Parathyroid adenoma (tissue), 2 donors: Measurements from ENCODE around the gene CCDC71L.

Source experiments
- H2AFZ ChIP-seq: fragments of 300-600 bp; sonication (generic); one replicate; pipeline ENCODE4 v1.7.0; 2017; ENCODE audit warnings: antibody characterized with exemption, mild to moderate bottlenecking
- H3K27ac ChIP-seq: fragments of 300-600 bp; sonication (generic); one replicate; pipeline ENCODE4 v1.7.0; 2017
- H3K27me3 ChIP-seq: fragments of 300-600 bp; sonication (generic); one replicate; pipeline ENCODE4 v1.7.0; 2017; ENCODE audit warnings: low read length; ENCODE audit not compliant: control insufficient read depth, insufficient read depth
- H3K36me3 ChIP-seq: fragments of 300-600 bp; sonication (generic); one replicate; pipeline ENCODE4 v1.7.0; 2017; ENCODE audit warnings: low read length; ENCODE audit not compliant: control insufficient read depth, insufficient read depth
- H3K4me1 ChIP-seq: fragments of 300-600 bp; sonication (generic); one replicate; pipeline ENCODE4 v1.7.0; 2017; ENCODE audit warnings: control low read depth
- H3K4me2 ChIP-seq: fragments of 300-600 bp; sonication (generic); one replicate; pipeline ENCODE4 v1.7.0; 2017; ENCODE audit warnings: low read length
- H3K4me3 ChIP-seq: fragments of 300-600 bp; sonication (generic); one replicate; pipeline ENCODE4 v1.7.0; 2017; ENCODE audit warnings: low read depth, low read length
- H3K79me2 ChIP-seq: fragments of 300-600 bp; sonication (generic); one replicate; pipeline ENCODE4 v1.7.0; 2017; ENCODE audit warnings: control low read depth
- H3K9ac ChIP-seq: fragments of 300-600 bp; sonication (generic); one replicate; pipeline ENCODE4 v1.7.0; 2017; ENCODE audit warnings: mild to moderate bottlenecking
- H3K9me3 ChIP-seq: fragments of 300-600 bp; sonication (generic); one replicate; pipeline ENCODE4 v1.7.0; 2017; ENCODE audit warnings: low read length; ENCODE audit not compliant: control insufficient read depth
- CTCF ChIP-seq: fragments of 300-600 bp; sonication (generic); IDR thresholded peaks from one replicate; pipeline ENCODE4 v1.7.0; 2017; ENCODE audit warnings: antibody characterized with exemption, mild to moderate bottlenecking
- donor health status: primary hyperparathyroidism.

The CCDC71L gene

GRCh38 chr7:106621393-106622132, 39.4 kb downstream of the CCDC71L start:
- Histone ChIP-seq H3K9me3 (peaks cover 2% of the 10 kb centered on the region), H3K79me2 (no peaks in the 10 kb centered on the region), H3K27me3 (no peaks in the 10 kb centered on the region), H3K4me1 (peaks cover 12% of the 10 kb centered on the region), H3K4me2 (no peak overlapping the region), H3K4me3 (no peak overlapping the region), H3K36me3 (no peaks in the 10 kb centered on the region), H3K27ac (no peak overlapping the region), H2AFZ (no peak overlapping the region), H3K9ac (no peak overlapping the region)
- TF ChIP-seq CTCF = no peak

GRCh38 chr7:106620676-106621075, 40.3 kb downstream of the CCDC71L start:
- Histone ChIP-seq H3K4me1 (peaks cover 6% of the 10 kb centered on the region), H3K4me3 (no peak overlapping the region), H2AFZ (no peak overlapping the region), H3K9me3 (peaks cover 2% of the 10 kb centered on the region), H3K36me3 (no peaks in the 10 kb centered on the region), H3K27ac (no peak overlapping the region), H3K4me2 (no peak overlapping the region), H3K9ac (no peak overlapping the region), H3K27me3 (no peaks in the 10 kb centered on the region), H3K79me2 (no peaks in the 10 kb centered on the region)
- no peak for TF ChIP-seq CTCF

- no peak overlapping the region for H3K9ac ChIP-seq
- no peaks in the 10 kb centered on the region for H3K36me3 ChIP-seq
- no peak overlapping the region for H3K27ac ChIP-seq
- no peaks in the 10 kb centered on the region for H3K79me2 ChIP-seq
- no peak overlapping the region for H3K4me3 ChIP-seq
- TF ChIP-seq CTCF = no peak
- no peaks in the 10 kb centered on the region for H3K27me3 ChIP-seq
- no peaks in the 10 kb centered on the region for H3K4me1 ChIP-seq
- peaks cover 2% of the 10 kb centered on the region for H3K9me3 ChIP-seq
- no peak overlapping the region for H3K4me2 ChIP-seq
- H2AFZ ChIP-seq = no peak overlapping the region
Measured at GRCh38 chr7:106620034-106620433, 40.9 kb downstream of the CCDC71L start.

GRCh38 chr7:106619213-106619612, 41.7 kb downstream of the CCDC71L start:
- TF ChIP-seq CTCF = no peak
- H3K36me3 ChIP-seq = no peaks in the 10 kb centered on the region
- H2AFZ ChIP-seq = no peak overlapping the region
- no peaks in the 10 kb centered on the region for H3K27me3 ChIP-seq
- no peak overlapping the region for H3K27ac ChIP-seq
- H3K4me2 ChIP-seq = no peak overlapping the region
- H3K79me2 ChIP-seq = no peaks in the 10 kb centered on the region
- H3K4me1 ChIP-seq = no peaks in the 10 kb centered on the region
- no peak overlapping the region for H3K9ac ChIP-seq
- peaks cover 2% of the 10 kb centered on the region for H3K9me3 ChIP-seq
- H3K4me3 ChIP-seq = no peak overlapping the region

- Histone ChIP-seq H2AFZ (no peak overlapping the region), H3K4me1 (no peaks in the 10 kb centered on the region), H3K27ac (no peak overlapping the region), H3K36me3 (no peaks in the 10 kb centered on the region), H3K79me2 (no peaks in the 10 kb centered on the region), H3K4me2 (no peak overlapping the region), H3K9ac (no peak overlapping the region), H3K9me3 (peaks cover 2% of the 10 kb centered on the region), H3K27me3 (no peaks in the 10 kb centered on the region), H3K4me3 (no peak overlapping the region)
- no peak for TF ChIP-seq CTCF
Measured at GRCh38 chr7:106618480-106618879, 42.5 kb downstream of the CCDC71L start.
